Epithelial cell of esophagus (primary cell): ENCODE measurements around the gene PSMC3IP.
A peak's percentile ranks its signal among the peaks of the same experiment; 100 is the strongest.

Experiments
- DNase-seq: peaks from one replicate; pipeline ENCODE4 v3.0.0; 2010; ENCODE audit warnings: low read depth
- H3K4me3 ChIP-seq: 2 replicates; pipeline ENCODE4 v1.5.1; 2011; ENCODE audit warnings: mild to moderate bottlenecking, low read length, control low read depth
- TF ChIP-seq, protein P1 (sequence below): IDR thresholded peaks from 2 replicates; pipeline ENCODE4 v1.5.1; 2011; ENCODE audit warnings: low read depth, mild to moderate bottlenecking, low read length, control low read depth, inconsistent platforms; ENCODE audit not compliant: insufficient read depth; ENCODE audit errors: missing control alignments

PSMC3IP gene

DNA sequence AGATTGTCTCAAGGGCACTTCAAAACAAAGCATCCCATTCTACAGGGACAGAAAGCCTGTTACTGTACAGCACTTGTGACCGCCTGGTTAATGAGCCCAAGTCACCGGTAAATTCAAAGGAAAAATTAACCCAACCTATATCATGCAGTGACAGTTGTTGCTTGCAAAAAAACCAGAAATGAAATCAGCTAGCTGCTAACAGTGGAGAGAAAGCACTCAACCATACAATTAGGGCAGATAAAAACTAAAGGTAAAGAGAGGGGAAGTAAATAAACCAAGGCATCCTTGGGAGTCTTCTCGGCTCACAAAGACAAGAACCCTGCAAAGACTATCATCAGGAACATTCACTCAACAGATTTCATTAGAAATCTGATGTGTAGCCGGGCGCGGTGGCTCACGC lies 25.8 kb upstream of the PSMC3IP start:
- no peak for DNase-seq
- H3K4me3 ChIP-seq = no peak overlapping the region
- TF ChIP-seq, protein P1, sequence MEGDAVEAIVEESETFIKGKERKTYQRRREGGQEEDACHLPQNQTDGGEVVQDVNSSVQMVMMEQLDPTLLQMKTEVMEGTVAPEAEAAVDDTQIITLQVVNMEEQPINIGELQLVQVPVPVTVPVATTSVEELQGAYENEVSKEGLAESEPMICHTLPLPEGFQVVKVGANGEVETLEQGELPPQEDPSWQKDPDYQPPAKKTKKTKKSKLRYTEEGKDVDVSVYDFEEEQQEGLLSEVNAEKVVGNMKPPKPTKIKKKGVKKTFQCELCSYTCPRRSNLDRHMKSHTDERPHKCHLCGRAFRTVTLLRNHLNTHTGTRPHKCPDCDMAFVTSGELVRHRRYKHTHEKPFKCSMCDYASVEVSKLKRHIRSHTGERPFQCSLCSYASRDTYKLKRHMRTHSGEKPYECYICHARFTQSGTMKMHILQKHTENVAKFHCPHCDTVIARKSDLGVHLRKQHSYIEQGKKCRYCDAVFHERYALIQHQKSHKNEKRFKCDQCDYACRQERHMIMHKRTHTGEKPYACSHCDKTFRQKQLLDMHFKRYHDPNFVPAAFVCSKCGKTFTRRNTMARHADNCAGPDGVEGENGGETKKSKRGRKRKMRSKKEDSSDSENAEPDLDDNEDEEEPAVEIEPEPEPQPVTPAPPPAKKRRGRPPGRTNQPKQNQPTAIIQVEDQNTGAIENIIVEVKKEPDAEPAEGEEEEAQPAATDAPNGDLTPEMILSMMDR = no peak

DNA sequence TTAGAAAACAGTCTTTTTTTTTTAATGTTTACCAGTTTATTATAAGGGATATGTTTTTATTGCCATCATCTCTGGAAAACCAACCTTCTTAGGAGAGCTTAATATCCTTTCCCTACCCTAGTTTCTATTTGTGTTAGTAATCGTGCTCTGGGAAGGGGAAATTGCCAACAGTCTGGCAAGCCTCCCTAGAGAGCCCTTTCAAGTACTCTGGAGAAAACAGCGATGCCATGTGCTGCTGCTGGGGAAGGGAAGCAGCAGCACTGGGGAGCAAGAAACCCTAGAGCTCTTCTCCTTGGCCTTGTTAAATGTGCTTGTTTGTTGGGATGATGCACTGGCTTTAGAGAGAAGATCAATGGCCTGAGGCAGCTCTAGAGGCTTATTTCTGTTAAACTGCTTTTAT lies 21.4 kb upstream of the PSMC3IP start:
- no peak for DNase-seq
- TF ChIP-seq, protein P1 = no peak
- no peak overlapping the region for H3K4me3 ChIP-seq

DNA sequence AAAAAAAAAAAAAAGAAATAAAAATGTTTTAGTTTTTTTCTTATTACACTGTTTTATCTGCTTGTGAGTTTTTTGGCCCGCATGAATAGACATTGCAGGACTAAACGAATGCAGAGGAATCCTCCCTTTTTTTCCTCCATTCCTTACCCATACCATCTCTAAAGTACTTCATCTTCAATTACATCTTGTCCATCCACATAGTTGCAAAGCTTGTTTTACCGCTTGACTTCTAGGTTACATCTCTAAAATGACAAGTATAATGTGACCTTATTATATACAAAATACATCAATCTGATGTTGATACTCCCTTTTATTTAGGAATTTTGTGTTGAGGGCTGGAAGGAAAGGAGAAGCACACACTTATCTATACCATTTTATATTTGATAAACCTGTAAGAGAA lies 18.9 kb upstream of the PSMC3IP start:
- no peak for DNase-seq
- H3K4me3 ChIP-seq = no peak overlapping the region
- TF ChIP-seq, protein P1 = no peak

- no peak for DNase-seq
- H3K4me3 ChIP-seq = no peak overlapping the region
- TF ChIP-seq, protein P1 = no peak
These were observed 13.9 kb upstream of the PSMC3IP start for GRCh38 chr17:42591411-42591810.

DNA sequence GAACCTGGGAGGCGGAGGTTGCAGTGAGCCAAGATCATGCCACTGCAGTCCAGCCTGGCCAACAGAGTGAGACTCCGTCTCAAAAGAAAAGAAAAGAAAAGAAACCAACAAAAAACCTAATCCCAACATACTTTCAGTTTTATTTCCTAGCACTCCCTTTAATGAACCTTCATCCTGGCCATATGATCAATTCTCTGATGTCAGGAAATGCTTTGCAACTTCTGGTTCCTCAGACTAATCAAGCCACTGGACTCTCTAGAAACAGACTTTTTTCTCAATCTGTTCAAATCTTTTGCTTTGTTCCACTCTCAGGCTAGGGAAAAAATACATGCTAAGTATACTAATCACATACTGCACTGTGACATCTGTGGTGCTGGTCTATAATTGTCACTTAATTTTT lies 13.4 kb upstream of the PSMC3IP start:
- TF ChIP-seq, protein P1 = no peak
- no peak for DNase-seq
- no peak overlapping the region for H3K4me3 ChIP-seq

DNA sequence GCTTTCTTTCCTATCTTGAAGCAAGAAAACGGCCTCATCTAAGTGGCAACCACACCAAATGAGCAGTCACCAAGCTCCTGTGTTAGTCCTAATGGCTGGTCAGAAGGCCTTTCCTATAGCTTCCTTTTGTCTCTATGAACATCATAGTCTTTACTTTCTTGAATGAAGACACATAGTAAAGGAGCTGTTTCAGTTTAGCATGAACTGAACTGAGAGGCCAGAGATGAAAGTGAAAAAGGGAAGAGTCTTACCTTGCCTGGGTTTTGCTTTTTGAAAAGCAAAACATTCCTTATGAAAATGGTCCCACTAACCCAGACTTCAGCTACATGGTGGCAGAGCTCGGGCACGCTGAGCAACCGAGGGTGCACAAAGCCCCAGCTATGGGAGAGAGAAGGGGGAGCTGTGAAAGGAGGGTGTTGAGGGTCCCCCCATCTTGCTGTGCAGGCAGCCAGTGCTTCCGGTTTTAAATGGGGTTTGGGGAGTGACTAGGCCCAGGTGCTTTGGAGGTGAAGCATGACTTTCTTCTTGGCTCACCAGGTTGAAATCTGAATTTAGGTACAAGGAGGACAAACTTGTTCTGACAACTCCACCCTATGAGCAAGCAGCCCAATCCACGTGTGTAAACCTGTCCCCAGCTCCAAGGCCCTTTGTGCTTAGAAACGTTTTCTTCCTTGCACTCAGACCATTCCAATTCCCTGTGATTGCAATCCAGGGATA lies 9.1 kb upstream of the PSMC3IP start:
- no peak overlapping the region for H3K4me3 ChIP-seq
- TF ChIP-seq, protein P1 = no peak
- peak; percentile 97 for DNase-seq

DNA sequence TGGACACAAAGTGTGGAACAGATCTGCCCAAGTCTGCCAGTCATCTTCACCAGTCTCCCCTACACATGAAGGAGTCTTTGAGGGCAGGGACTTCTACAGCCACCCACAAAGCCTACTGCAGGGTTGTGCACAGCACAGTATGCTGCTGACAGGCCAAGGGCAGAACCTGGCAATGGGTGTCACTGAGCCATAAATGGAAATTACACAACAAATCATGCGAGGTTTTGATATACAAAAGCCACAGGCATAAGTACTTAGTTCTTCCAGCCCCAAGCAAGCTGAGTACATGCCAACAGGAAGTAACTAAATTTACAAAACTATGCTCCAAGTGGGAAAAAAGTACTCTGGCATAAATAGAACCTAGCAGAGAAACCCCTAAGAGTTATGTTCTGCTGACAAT lies 7.8 kb upstream of the PSMC3IP start:
- no peak overlapping the region for H3K4me3 ChIP-seq
- peak; percentile 16 for DNase-seq

More for the DNA sequence above, 7.8 kb upstream of the PSMC3IP start:
- TF ChIP-seq, protein P1 = no peak
